Prostate gland (tissue), 2 donors: ENCODE measurements around the gene DEFB113.

Experiments used
- CTCF ChIP-seq, 4 experiments: fragments of 200-600 bp in 2 of 4; fragments of 450-650 bp in 2 of 4; sonication (generic) in 2 of 4; IDR thresholded peaks; 1 replicate in 3 of 4; 2 replicates in 1 of 4; pipeline ENCODE4 v1.5.1; 2016 to 2019; ENCODE audit warnings: antibody characterized with exemption in 4 of 4, mild to moderate bottlenecking in 2 of 4, moderate library complexity in 2 of 4
- POLR2A ChIP-seq: fragments of 450-650 bp; IDR thresholded peaks from one replicate; pipeline ENCODE4 v1.6.1; 2016; ENCODE audit warnings: antibody characterized with exemption, mild to moderate bottlenecking

DNA sequence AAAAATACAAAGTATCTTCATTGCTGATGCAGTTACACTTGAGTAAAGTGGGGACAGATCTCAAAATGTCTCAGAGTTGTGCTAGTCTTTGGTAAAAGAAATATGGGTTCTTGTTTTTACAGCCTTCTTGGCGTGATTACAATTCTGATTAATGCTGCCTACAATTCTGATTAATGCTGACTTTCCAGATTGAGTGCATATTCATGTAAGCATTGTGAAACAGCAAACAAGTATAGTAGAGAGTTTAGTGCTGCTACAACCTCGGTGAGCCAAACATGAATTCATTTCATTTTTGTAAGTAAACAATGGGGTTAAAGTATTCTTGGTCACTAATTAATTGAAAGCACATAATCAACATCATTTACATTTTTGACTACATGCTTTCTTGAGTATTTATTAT is at the start of gene DEFB113:
- TF ChIP-seq CTCF (IDR thresholded peaks at IDR 0.05) (no peak), POLR2A (no peak)
